Karpas-422 (cell line): ENCODE data around the gene BRF1. TPM values are rescaled to one million over a fixed set of nuclear protein-coding genes. Genes with fewer than 3 reads are reported as not detected.
A peak's percentile ranks its signal among the peaks of the same experiment; 100 is the strongest.

ENCODE experiments used
- DNase-seq: peaks from one replicate; pipeline ENCODE4 v3.0.0-alpha.2; 2015
- H2AFZ ChIP-seq: fragments of 200-600 bp; sonication (generic); 2 replicates; pipeline ENCODE4 v1.6.1; 2014; ENCODE audit warnings: antibody characterized with exemption, low read length, mixed read lengths
- H3K27ac ChIP-seq: fragments of 200-600 bp; sonication (generic); 2 replicates; pipeline ENCODE4 v1.5.1; 2014; ENCODE audit warnings: mild to moderate bottlenecking, low read length, moderate library complexity
- H3K27me3 ChIP-seq: fragments of 200-600 bp; sonication (generic); 2 replicates; pipeline ENCODE4 v1.6.1; 2014; ENCODE audit warnings: low read length, mixed read lengths
- H3K36me3 ChIP-seq: fragments of 200-600 bp; sonication (generic); 2 replicates; pipeline ENCODE4 v1.6.1; 2014; ENCODE audit warnings: low read length, mixed read lengths; ENCODE audit not compliant: insufficient read depth
- H3K4me1 ChIP-seq: fragments of 200-600 bp; sonication (generic); 2 replicates; pipeline ENCODE4 v1.6.1; 2014; ENCODE audit warnings: mild to moderate bottlenecking, low read length, mixed read lengths
- H3K4me2 ChIP-seq: fragments of 200-600 bp; sonication (generic); 2 replicates; pipeline ENCODE4 v1.6.1; 2014; ENCODE audit warnings: low read length, low read depth, mild to moderate bottlenecking; ENCODE audit not compliant: poor library complexity, severe bottlenecking
- H3K4me3 ChIP-seq: fragments of 200-600 bp; sonication (generic); 2 replicates; pipeline ENCODE4 v1.5.1; 2014; ENCODE audit warnings: mild to moderate bottlenecking, antibody characterized with exemption, low read length, mixed read lengths
- H3K79me2 ChIP-seq: fragments of 200-600 bp; sonication (generic); 2 replicates; pipeline ENCODE4 v1.6.1; 2014; ENCODE audit warnings: mild to moderate bottlenecking, low read length, mixed read lengths
- H3K9ac ChIP-seq: fragments of 200-600 bp; sonication (generic); 2 replicates; pipeline ENCODE4 v1.6.0; 2014; ENCODE audit warnings: low read length
- H3K9me2 ChIP-seq: fragments of 200-600 bp; sonication (generic), shearing (Covaris generic); replicated peaks from 2 replicates; pipeline ENCODE4 v1.6.0; 2014; ENCODE audit warnings: mild to moderate bottlenecking, low read length, moderate library complexity; ENCODE audit not compliant: insufficient read depth
- H3K9me3 ChIP-seq: fragments of 300-700, 200-600 bp; sonication (generic); 2 replicates; pipeline ENCODE4 v1.6.1; 2014; ENCODE audit warnings: low read length, mixed read lengths
- H4K20me1 ChIP-seq: fragments of 200-600 bp; sonication (generic); 2 replicates; pipeline ENCODE4 v1.6.1; 2014; ENCODE audit warnings: mild to moderate bottlenecking, antibody characterized with exemption, low read length, low read depth; ENCODE audit not compliant: insufficient read depth
- total RNA-seq: library from RNA; depleted of rRNA; stranded (reverse); fragments of >200 nt; shearing (Covaris generic); gene quantifications from 2 replicates; pipeline ENCODE4 v1.2.3, GENCODE V29; 2014; ENCODE audit warnings: low replicate concordance

BRF1 gene
- total RNA-seq, 1 experiment from 2014 or later: 19.0 TPM

- H3K27ac ChIP-seq: no peak overlapping the region
- H3K9ac ChIP-seq: peak overlapping the region; percentile 79
- H3K4me3 ChIP-seq: peak overlapping the region; percentile 77
- no peak overlapping the region for H2AFZ ChIP-seq
- no peaks in the 10 kb centered on the region for H3K36me3 ChIP-seq
- peaks cover 35% of the 10 kb centered on the region for H4K20me1 ChIP-seq
- peak overlapping the region; percentile 87 for H3K4me2 ChIP-seq
- no peaks in the 10 kb centered on the region for H3K79me2 ChIP-seq
- H3K4me1 ChIP-seq: peaks cover 14% of the 10 kb centered on the region
- H3K27me3 ChIP-seq: peaks cover 3% of the 10 kb centered on the region; the same call in 1 of the 2 replicates
- no peak for DNase-seq
- H3K9me3 ChIP-seq: no peaks in the 10 kb centered on the region
- no peaks in the 10 kb centered on the region for H3K9me2 ChIP-seq
These were observed 14.5 kb upstream of the BRF1 start for GRCh38 chr14:105315211-105315721.

DNA sequence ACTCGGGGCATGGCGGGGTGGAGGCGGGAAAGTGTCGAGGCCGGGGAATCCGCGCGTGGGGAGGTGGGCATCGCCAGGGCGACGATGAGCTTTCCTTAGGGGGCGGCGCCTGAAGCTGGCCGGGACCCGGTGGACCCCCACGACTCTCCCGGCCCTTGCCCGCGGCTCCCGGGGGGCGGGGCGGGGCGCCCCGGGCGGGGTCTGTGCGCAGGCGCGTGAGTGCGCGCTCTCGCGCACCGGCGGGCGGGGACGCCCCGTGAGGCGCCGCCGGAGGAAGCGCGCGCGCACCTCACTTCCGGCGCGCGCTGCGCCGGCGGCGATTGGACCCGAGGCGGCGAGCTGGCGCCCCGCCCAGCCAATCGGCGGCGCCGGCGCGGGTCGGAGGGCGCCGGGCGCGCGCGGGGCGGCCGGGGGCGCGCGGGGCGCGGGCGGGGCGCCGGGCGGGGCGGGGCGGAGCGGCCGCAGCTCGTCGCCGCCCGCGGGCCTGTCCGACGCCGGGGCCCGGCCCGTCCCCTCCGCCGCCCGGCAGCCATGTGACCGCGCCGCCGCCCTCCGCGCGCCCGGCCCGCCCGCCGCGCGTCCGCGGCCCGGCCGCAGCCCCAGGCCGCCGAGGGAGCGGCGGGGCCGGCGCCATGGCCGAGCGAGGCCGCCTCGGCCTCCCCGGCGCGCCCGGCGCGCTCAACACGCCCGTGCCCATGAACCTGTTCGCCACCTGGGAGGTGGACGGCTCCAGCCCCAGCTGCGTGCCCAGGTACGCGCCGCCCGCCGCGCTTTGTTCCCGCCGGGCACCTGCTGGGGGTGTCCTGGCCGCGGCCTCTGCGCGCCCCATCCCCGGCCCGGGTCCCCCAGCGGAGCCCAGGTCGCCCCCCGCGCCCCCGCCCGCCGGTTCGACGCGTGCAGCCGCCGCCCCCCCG is 13.7 kb upstream of the BRF1 start, which contains the start of gene PACS2:
PACS2 (plus strand) TSS at position 462 of the 914 bp plus-strand sequence; CDS start at position 633, 171 bp downstream.
- Histone ChIP-seq H3K36me3 (no peaks in the 10 kb centered on the region), H3K9ac (peak within 1 kb of the TSS; percentile 79), H3K4me3 (peak within 1 kb of the TSS; percentile 77), H3K27me3 (peaks cover 3% of the 10 kb centered on the region; the same call in 1 of the 2 replicates), H3K9me2 (no peaks in the 10 kb centered on the region), H3K79me2 (no peaks in the 10 kb centered on the region), H2AFZ (peak within 1 kb of the TSS; percentile 61; the same call in 1 of the 2 replicates), H4K20me1 (peaks cover 33% of the 10 kb centered on the region), H3K4me2 (peak within 1 kb of the TSS; percentile 87), H3K4me1 (peaks cover 14% of the 10 kb centered on the region), H3K27ac (no peak within 1 kb of the TSS), H3K9me3 (no peaks in the 10 kb centered on the region)
- DNase-seq: peak; percentile 98

GRCh38 chr14:105313381-105314286 is 12.8 kb upstream of the BRF1 start:
- no peaks in the 10 kb centered on the region for H3K79me2 ChIP-seq
- peaks cover 3% of the 10 kb centered on the region; the same call in 1 of the 2 replicates for H3K27me3 ChIP-seq
- H3K27ac ChIP-seq: no peak overlapping the region
- H2AFZ ChIP-seq: peak overlapping the region; percentile 61; the same call in 1 of the 2 replicates
- H3K9ac ChIP-seq: peak overlapping the region; percentile 58
- no peak for DNase-seq
- H3K4me1 ChIP-seq: peaks cover 14% of the 10 kb centered on the region
- no peaks in the 10 kb centered on the region for H3K36me3 ChIP-seq
- H4K20me1 ChIP-seq: peaks cover 30% of the 10 kb centered on the region
- H3K4me3 ChIP-seq: peak overlapping the region; percentile 57; the same call in 1 of the 2 replicates
- H3K9me3 ChIP-seq: no peaks in the 10 kb centered on the region
- peak overlapping the region; percentile 59 for H3K4me2 ChIP-seq
- no peaks in the 10 kb centered on the region for H3K9me2 ChIP-seq

DNA sequence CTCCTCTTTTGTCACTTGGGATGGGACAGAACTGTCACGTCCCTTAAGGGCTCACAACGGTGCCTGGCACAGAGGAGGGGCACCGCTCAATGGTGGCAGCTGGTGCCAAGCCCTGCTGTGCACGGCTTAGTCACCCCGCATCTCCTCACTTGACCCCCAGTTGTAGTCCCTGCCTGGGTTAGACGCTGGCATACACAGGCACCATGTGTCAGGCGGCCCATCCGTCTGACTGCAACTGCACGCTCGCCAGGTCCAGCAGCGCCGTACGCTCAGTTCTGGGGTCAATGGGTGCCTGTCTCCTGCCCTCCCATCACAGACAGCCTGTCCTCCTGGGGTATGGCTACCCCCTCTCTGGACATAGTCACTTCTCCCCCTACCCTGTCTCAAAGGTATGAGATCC is 12.2 kb upstream of the BRF1 start:
- no peak overlapping the region for H2AFZ ChIP-seq

DNA sequence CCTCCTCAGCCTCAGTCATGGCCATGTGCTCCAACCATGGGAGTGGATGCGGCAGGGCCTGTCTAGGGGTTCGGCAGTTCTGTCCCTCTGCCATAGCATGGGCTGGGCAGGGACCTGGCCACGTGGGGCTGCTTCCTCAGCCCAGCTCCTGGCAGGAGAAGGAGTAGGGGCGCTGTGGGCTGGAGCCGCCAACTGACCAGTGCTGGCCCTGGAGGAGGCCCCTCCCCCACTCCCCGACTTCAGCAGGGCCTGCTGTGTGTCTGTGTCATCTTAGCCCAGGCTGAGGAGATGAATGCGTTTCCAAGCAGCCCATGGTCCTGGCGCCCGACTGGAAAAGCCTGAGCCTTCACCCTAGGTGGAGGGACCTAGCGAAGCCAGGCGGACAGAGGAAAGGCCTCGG is 11.0 kb upstream of the BRF1 start:
- H3K4me2 ChIP-seq: no peak overlapping the region
- H3K4me1 ChIP-seq: peaks cover 14% of the 10 kb centered on the region
- no peak for DNase-seq
- H3K36me3 ChIP-seq: no peaks in the 10 kb centered on the region
- no peak overlapping the region for H3K9ac ChIP-seq
- no peak overlapping the region for H3K4me3 ChIP-seq
- H3K9me2 ChIP-seq: no peaks in the 10 kb centered on the region
- no peaks in the 10 kb centered on the region for H3K9me3 ChIP-seq
- no peak overlapping the region for H3K27ac ChIP-seq
- H3K79me2 ChIP-seq: no peaks in the 10 kb centered on the region
- no peak overlapping the region for H2AFZ ChIP-seq
- peaks cover 16% of the 10 kb centered on the region for H4K20me1 ChIP-seq
- H3K27me3 ChIP-seq: peaks cover 3% of the 10 kb centered on the region; the same call in 1 of the 2 replicates

More for the DNA sequence above, 12.2 kb upstream of the BRF1 start:
- Histone ChIP-seq H3K9me3 (no peaks in the 10 kb centered on the region), H3K27me3 (peaks cover 3% of the 10 kb centered on the region; the same call in 1 of the 2 replicates), H4K20me1 (peaks cover 27% of the 10 kb centered on the region), H3K4me3 (no peak overlapping the region), H3K4me2 (no peak overlapping the region), H3K27ac (no peak overlapping the region), H3K9ac (no peak overlapping the region), H3K9me2 (no peaks in the 10 kb centered on the region), H3K4me1 (peaks cover 14% of the 10 kb centered on the region), H3K36me3 (no peaks in the 10 kb centered on the region), H3K79me2 (no peaks in the 10 kb centered on the region)
- no peak for DNase-seq

- no peak for DNase-seq
- H3K79me2 ChIP-seq: no peaks in the 10 kb centered on the region
- no peaks in the 10 kb centered on the region for H4K20me1 ChIP-seq
- H2AFZ ChIP-seq: no peak overlapping the region
- no peak overlapping the region for H3K4me2 ChIP-seq
- H3K9me2 ChIP-seq: no peaks in the 10 kb centered on the region
- H3K27me3 ChIP-seq: no peaks in the 10 kb centered on the region
- H3K9me3 ChIP-seq: no peaks in the 10 kb centered on the region
- H3K27ac ChIP-seq: no peak overlapping the region
- H3K4me3 ChIP-seq: no peak overlapping the region
- H3K36me3 ChIP-seq: no peaks in the 10 kb centered on the region
- H3K9ac ChIP-seq: no peak overlapping the region
- peaks cover 6% of the 10 kb centered on the region for H3K4me1 ChIP-seq
These were observed 8.6 kb upstream of the BRF1 start for GRCh38 chr14:105309371-105309770.

GRCh38 chr14:105307052-105307727 is 6.4 kb upstream of the BRF1 start:
- no peaks in the 10 kb centered on the region for H3K9me2 ChIP-seq
- H3K36me3 ChIP-seq: no peaks in the 10 kb centered on the region
- no peaks in the 10 kb centered on the region for H3K27me3 ChIP-seq
- no peaks in the 10 kb centered on the region for H3K9me3 ChIP-seq
- H4K20me1 ChIP-seq: no peaks in the 10 kb centered on the region
- H3K27ac ChIP-seq: no peak overlapping the region
- DNase-seq: peak; percentile 58
- H2AFZ ChIP-seq: no peak overlapping the region
- no peaks in the 10 kb centered on the region for H3K4me1 ChIP-seq
- no peaks in the 10 kb centered on the region for H3K79me2 ChIP-seq
- H3K4me3 ChIP-seq: no peak overlapping the region
- H3K9ac ChIP-seq: no peak overlapping the region
- no peak overlapping the region for H3K4me2 ChIP-seq
